GM21825 (cell line): ENCODE results near the gene MYLIP.

Experiments
- ATAC-seq: cut with Tn5 transposase; IDR thresholded peaks from one replicate; pipeline ENCODE4 v1.9.1; 2021; ENCODE audit warnings: mild to moderate bottlenecking, moderate library complexity; ENCODE audit not compliant: unreplicated experiment

MYLIP gene

GRCh38 chr6:16128759-16129622 lies at the start of gene MYLIP:
TSS of gene MYLIP (plus strand) at chr6:16129086. CDS start at chr6:16129323, 237 bp downstream.
- ATAC-seq = peak; percentile 77

- no peak for ATAC-seq
Measured at GRCh38 chr6:16079354-16079753, 49.5 kb upstream of the MYLIP start.

DNA sequence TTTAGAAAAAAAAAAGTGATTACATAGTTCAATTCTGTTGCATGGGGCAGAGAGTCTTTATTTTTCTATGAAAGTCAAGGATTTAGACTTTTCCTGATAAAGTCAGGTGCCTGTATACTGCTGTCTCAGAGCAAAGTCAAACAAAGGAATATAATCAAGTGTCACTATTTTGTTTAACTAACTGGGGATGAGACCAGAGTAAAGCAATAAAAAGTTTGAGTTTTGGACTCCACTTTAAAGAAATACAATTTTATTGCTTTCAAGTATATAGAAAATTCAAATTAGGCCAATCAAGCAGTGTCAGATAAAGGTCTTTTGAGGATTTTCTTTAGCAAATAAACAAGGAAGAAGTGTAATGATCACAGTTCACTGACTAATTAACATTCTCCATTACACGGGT lies 48.7 kb upstream of the MYLIP start:
- ATAC-seq = no peak

DNA sequence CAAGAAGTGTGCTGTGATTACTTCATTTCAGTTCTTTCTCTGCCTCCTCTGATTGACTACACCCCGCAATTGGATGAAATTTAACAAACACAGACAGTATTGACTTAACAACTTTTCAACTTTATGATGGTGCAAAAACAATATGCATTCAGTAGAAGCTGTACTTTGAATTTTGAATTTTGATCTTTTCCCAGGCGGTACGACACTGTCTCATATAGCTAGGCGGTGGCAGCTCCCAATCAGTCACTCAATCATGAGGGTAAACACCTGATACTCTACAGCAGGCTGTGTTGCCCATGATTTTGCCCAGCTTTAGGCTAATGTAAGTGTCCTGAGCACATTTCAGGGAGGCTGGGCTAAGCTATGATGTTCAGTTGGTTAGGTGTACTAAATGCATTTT lies 47.6 kb upstream of the MYLIP start:
- ATAC-seq = no peak

DNA sequence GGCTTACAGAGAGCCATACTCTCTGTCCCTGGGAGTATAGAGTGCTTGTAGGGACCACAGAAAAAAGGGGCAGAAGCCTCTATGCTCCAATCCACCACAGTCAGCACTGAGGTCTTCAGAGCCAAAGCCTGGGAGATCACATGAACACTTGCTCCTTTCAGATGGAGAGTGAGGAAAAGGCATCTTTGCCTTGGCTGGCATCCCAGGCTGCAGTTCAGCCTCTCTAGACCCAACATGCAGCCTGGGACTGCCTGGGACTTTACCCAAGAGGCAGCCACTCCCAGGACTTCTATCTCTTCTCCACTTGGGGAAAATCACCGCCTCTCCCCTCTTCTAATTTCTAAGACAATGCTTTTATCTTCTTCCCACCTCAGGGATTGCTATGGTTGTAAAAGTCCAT lies 46.5 kb upstream of the MYLIP start:
- no peak for ATAC-seq

GRCh38 chr6:16086965-16087364 lies 41.9 kb upstream of the MYLIP start:
- no peak for ATAC-seq

- ATAC-seq = no peak
Measured at GRCh38 chr6:16087386-16087785, 41.5 kb upstream of the MYLIP start.

GRCh38 chr6:16088409-16088808 lies 40.5 kb upstream of the MYLIP start:
- ATAC-seq = no peak

- no peak for ATAC-seq
Measured at GRCh38 chr6:16089232-16090062, 39.4 kb upstream of the MYLIP start.

DNA sequence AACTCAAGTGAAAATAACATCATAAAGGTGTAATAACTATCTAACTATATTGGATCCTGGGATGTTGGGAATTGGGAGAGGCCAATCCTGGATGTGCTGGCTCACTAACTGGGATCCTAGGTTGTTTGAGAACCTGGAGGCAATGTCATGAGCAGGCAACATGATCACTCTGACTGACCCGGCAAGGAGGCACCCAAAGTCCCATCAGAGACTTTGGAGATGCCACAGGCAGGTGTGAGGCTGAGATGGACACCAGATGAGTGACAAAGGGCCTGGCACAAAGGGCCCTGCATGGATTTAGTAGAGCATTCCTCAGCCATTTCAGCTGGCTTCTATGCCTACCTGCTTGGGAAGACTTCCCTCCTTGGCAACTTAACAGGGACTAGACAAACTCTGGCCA lies 38.4 kb upstream of the MYLIP start:
- ATAC-seq = no peak

DNA sequence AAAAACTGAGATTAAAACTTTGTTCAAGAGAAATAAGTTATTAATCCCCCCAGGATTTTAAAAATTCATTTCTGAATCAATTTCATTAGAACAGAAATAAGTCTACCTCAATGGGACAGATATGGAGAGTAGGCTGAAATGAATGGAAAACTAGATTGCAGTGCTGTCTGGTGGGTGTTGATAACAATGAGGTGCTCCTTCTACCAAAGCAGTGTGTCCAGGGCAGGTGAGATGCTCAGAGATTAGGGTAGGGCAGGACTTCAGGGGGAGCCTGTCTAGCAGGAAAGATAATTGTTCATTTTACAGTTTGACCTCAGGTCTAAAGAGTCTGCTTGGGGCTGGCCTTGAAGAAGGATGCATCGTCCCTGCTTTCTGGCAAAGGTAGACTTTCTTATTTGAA lies 38.0 kb upstream of the MYLIP start:
- no peak for ATAC-seq

DNA sequence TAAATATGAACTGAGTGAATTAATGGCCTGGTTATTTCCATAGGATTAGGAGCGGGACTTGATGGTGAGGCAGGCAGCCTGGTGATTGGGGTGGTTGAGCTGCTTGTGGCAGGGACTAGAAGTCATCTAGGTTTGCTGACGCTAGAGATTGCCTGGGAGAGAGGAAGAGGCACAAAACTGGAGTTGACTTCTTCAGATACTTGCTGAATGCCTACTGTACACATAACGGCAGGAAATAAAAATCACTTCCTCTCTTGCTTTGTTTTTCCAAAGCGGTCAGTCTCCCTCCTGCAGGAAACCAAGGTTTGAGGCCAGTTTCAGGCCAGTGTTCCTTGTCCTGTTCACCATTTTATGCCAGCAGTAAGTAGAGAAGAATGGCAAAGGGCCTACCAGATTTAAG lies 36.7 kb upstream of the MYLIP start:
- ATAC-seq = no peak

DNA sequence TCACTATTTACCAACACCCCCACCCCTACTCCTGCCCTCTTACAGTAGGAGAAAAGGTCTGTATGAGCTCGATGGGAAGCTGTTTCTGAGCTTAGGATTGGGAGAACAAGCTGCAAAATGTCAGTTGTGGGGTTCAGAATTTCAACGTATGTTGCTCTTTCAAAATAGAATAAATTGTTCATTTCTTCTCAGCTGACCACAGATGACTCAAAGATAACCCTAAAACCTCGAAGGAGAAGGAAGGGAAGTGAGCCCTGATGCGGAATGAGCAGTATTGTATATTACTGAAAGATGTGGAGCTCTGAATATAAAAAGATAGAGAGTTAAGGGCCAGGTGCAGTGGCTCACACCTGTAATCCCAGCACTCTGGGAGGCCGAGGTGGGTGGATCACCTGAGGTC lies 35.9 kb upstream of the MYLIP start:
- ATAC-seq = no peak

DNA sequence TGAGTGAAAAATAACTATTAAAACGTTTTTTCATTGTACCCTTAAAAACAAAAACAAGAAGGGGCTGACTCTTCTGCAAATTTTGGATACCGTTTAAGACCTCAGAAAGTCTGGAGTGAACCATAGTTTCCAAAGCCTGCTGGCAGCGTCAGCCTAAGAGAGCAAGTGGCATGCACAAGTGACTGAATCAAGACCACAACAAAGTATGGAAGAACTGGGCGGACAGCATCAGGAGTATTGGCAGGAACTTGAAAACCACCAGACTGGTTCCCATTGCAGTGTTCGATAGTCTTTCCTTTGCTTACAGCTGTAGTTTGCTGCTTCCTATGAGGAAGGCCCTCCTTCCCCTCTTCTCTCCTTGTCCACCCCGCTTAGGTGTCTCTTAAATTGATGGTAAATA lies 33.7 kb upstream of the MYLIP start:
- ATAC-seq = no peak

DNA sequence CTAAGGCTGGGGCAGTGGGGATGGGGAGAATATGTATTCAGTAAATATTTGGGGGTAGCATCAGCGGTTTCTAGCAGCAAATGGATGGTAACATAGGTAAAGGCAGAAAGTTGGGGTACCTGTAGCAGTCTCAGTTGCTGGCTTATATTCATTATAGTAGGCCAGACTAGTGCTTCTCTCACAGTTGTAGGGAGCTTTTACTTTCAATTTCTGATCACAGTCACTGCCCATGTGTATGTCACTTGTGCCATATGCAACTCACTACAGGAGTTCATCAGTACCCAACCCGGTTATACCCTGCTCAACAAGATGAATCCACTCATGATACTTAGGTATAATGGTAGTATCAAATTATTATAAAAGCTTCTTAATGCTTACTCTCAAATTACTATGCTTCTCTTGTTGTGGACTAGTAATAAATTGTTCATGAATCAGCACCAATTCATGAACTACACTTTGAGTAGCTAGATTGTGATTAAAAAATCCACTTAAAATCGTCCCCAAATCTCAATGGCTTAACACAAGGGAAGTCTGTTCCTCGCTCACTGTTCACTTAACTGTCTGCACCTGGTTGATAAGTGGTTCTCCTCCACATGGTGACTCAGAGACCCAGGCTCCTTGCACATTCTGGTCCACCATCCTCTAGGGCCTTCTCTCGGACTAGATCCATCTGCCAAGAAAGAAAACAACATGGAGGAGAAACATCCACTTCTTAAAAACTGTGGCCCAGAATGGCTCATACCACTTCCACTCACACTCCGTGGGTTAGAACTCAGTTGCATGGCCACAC lies 31.3 kb upstream of the MYLIP start:
- no peak for ATAC-seq

GRCh38 chr6:16098211-16098610 lies 30.7 kb upstream of the MYLIP start:
- ATAC-seq = no peak

DNA sequence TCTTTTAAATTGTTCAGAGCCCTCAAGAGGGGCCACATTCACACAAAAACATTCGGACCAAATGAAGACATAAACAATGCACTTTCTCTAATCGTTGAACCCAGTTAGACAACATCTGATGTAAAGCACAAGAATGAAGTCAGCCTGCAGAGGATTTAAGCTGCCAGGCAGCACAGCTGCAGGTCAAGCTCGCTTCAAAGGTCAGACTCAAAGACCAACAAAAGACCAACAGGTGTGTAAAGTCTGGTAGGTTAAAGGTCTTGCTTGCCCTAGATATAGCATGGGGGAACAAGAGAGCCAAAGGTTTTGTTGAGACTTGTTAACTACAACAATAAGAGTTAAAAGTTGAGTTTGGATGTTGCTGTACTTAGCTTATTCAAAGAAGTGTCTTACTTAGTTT lies 26.7 kb upstream of the MYLIP start:
- ATAC-seq = no peak

- no peak for ATAC-seq
Measured at GRCh38 chr6:16103722-16104121, 25.2 kb upstream of the MYLIP start.

- no peak for ATAC-seq
Measured at GRCh38 chr6:16104624-16105433, 24.1 kb upstream of the MYLIP start.

- no peak for ATAC-seq
Measured at GRCh38 chr6:16105854-16106253, 23.0 kb upstream of the MYLIP start.
